EL (cell line): Measurements from ENCODE around the gene RPL10.
A peak's percentile ranks its signal among the peaks of the same experiment; 100 is the strongest.

Experiments
- DNase-seq: peaks from one replicate; pipeline ENCODE4 v3.0.0-alpha.2; 2016

RPL10 gene

GRCh38 chrX:154431341-154431740 lies 33.2 kb downstream of the RPL10 start:
- no peak for DNase-seq

- DNase-seq = no peak
Measured at GRCh38 chrX:154432210-154432609, 34.0 kb downstream of the RPL10 start.

- no peak for DNase-seq
Measured at GRCh38 chrX:154433605-154434004, 35.4 kb downstream of the RPL10 start.

GRCh38 chrX:154434394-154435168 lies 36.4 kb downstream of the RPL10 start:
- DNase-seq = no peak

- DNase-seq = no peak
Measured at GRCh38 chrX:154435171-154435733, 37.1 kb downstream of the RPL10 start.

GRCh38 chrX:154436374-154436982 lies 38.3 kb downstream of the RPL10 start:
- peak; percentile 18 for DNase-seq

GRCh38 chrX:154436983-154437752 lies 39.0 kb downstream of the RPL10 start, which contains the start of gene GDI1:
TSS of gene GDI1 (plus strand) at chrX:154437154. CDS start at chrX:154437255, 101 bp downstream.
- peak; percentile 64 for DNase-seq

GRCh38 chrX:154437971-154438893 lies 40.1 kb downstream of the RPL10 start:
- no peak for DNase-seq

GRCh38 chrX:154439841-154440240 lies 41.7 kb downstream of the RPL10 start:
- DNase-seq = no peak

- DNase-seq = no peak
Measured at GRCh38 chrX:154440623-154441357, 42.6 kb downstream of the RPL10 start.

- no peak for DNase-seq
Measured at GRCh38 chrX:154441564-154441963, 43.4 kb downstream of the RPL10 start.

- no peak for DNase-seq
Measured at GRCh38 chrX:154441984-154442707, 44.0 kb downstream of the RPL10 start.

- DNase-seq = peak; percentile 27
Measured at GRCh38 chrX:154443479-154443910, 45.3 kb downstream of the RPL10 start.

- peak; percentile 65 for DNase-seq
Measured at GRCh38 chrX:154443992-154444754, 46.0 kb downstream of the RPL10 start, which contains the start of gene FAM50A. TSS of gene FAM50A (plus strand) at chrX:154444141. CDS start at chrX:154444236, 95 bp downstream.

- DNase-seq = no peak
Measured at GRCh38 chrX:154444755-154445246, 46.6 kb downstream of the RPL10 start.

GRCh38 chrX:154445776-154446175 lies 47.6 kb downstream of the RPL10 start:
- DNase-seq = no peak

GRCh38 chrX:154446430-154446829 lies 48.3 kb downstream of the RPL10 start:
- DNase-seq = no peak

- no peak for DNase-seq
Measured at GRCh38 chrX:154448484-154448883, 50.3 kb downstream of the RPL10 start.

GRCh38 chrX:154449618-154450017 lies 51.4 kb downstream of the RPL10 start:
- no peak for DNase-seq

GRCh38 chrX:154450312-154450711 lies 52.1 kb downstream of the RPL10 start:
- DNase-seq = no peak
